HEK293 (cell line): ENCODE data around the gene ZNF562.

ENCODE experiments used
- KLF16 ChIP-seq: fragments of 450-650 bp; formaldehyde crosslinking; IDR thresholded peaks from 2 replicates; pipeline ENCODE4 v1.5.1; 2017; ENCODE audit warnings: missing biosample characterization, missing genetic modification characterization
- SCRT2 ChIP-seq: fragments of 450-650 bp; formaldehyde crosslinking; IDR thresholded peaks from 2 replicates; pipeline ENCODE4 v1.5.1; 2016; ENCODE audit warnings: missing biosample characterization, missing genetic modification characterization
- SETDB1 ChIP-seq: IDR thresholded peaks from one replicate; pipeline ENCODE4 v1.6.1; 2017; ENCODE audit warnings: mild to moderate bottlenecking, low read length, moderate library complexity, mixed read lengths; ENCODE audit not compliant: insufficient read length
- ZNF157 ChIP-seq: fragments of 450-650 bp; formaldehyde crosslinking; IDR thresholded peaks from 2 replicates; pipeline ENCODE4 v1.5.1; 2016; ENCODE audit warnings: missing biosample characterization, missing genetic modification characterization
- ZNF16 ChIP-seq: fragments of 450-650 bp; formaldehyde crosslinking; IDR thresholded peaks from 2 replicates; pipeline ENCODE4 v1.5.1; 2016; ENCODE audit warnings: low read depth, missing biosample characterization, missing genetic modification characterization
- ZNF202 ChIP-seq: fragments of 450-650 bp; formaldehyde crosslinking; IDR thresholded peaks from 2 replicates; pipeline ENCODE4 v1.5.1; 2016; ENCODE audit warnings: missing biosample characterization, missing genetic modification characterization, borderline replicate concordance
- ZNF221 ChIP-seq: fragments of 450-650 bp; formaldehyde crosslinking; IDR thresholded peaks from 2 replicates; pipeline ENCODE4 v1.5.1; 2017; ENCODE audit warnings: missing biosample characterization, missing genetic modification characterization, borderline replicate concordance
- ZNF24 ChIP-seq: fragments of 450-650 bp; formaldehyde crosslinking; IDR thresholded peaks from 2 replicates; pipeline ENCODE4 v1.5.1; 2016; ENCODE audit warnings: missing biosample characterization, missing genetic modification characterization
- ZNF311 ChIP-seq: fragments of 450-650 bp; formaldehyde crosslinking; IDR thresholded peaks from 2 replicates; pipeline ENCODE4 v1.5.1; 2017; ENCODE audit warnings: missing biosample characterization, missing genetic modification characterization, borderline replicate concordance
- ZNF341 ChIP-seq: fragments of 450-650 bp; formaldehyde crosslinking; IDR thresholded peaks from 2 replicates; pipeline ENCODE4; 2016; ENCODE audit warnings: low read depth, missing biosample characterization, missing genetic modification characterization
- ZNF404 ChIP-seq: fragments of 450-650 bp; formaldehyde crosslinking; IDR thresholded peaks from 2 replicates; pipeline ENCODE4 v1.5.1; 2017; ENCODE audit warnings: missing biosample characterization, missing genetic modification characterization
- ZNF521 ChIP-seq: fragments of 450-650 bp; formaldehyde crosslinking; IDR thresholded peaks from 2 replicates; pipeline ENCODE4 v1.5.1; 2017; ENCODE audit warnings: missing biosample characterization, mild to moderate bottlenecking, missing genetic modification characterization
- ZNF791 ChIP-seq: fragments of 450-650 bp; formaldehyde crosslinking; IDR thresholded peaks from 2 replicates; pipeline ENCODE4 v1.5.1; 2016; ENCODE audit warnings: missing biosample characterization, missing genetic modification characterization
- ZSCAN23 ChIP-seq: fragments of 450-650 bp; formaldehyde crosslinking; IDR thresholded peaks from 2 replicates; pipeline ENCODE4 v1.5.1; 2016; ENCODE audit warnings: missing biosample characterization, missing genetic modification characterization
- TF ChIP-seq, protein P1 (sequence below): fragments of 450-650 bp; formaldehyde crosslinking; conservative IDR thresholded peaks from 2 replicates; pipeline ENCODE4 v1.5.1; 2016; ENCODE audit warnings: low read depth, missing biosample characterization, missing genetic modification characterization
- TF ChIP-seq, protein P2 (sequence below): fragments of 450-650 bp; formaldehyde crosslinking; IDR thresholded peaks from 2 replicates; pipeline ENCODE4 v1.5.1; 2016; ENCODE audit warnings: missing biosample characterization, missing genetic modification characterization
- TF ChIP-seq, protein P3 (sequence below): fragments of 450-650 bp; formaldehyde crosslinking; IDR thresholded peaks from 2 replicates; pipeline ENCODE4 v1.5.1; 2016; ENCODE audit warnings: missing biosample characterization, missing genetic modification characterization
- TF ChIP-seq, protein P4 (sequence below): fragments of 450-650 bp; formaldehyde crosslinking; IDR thresholded peaks from 2 replicates; pipeline ENCODE4 v1.5.1; 2016; ENCODE audit warnings: missing biosample characterization, missing genetic modification characterization
- TF ChIP-seq, protein P5 (sequence below): fragments of 450-650 bp; formaldehyde crosslinking; IDR thresholded peaks from 2 replicates; pipeline ENCODE4 v1.5.1; 2017; ENCODE audit warnings: missing biosample characterization, missing genetic modification characterization
- TF ChIP-seq, protein P6 (sequence below): fragments of 450-650 bp; formaldehyde crosslinking; IDR thresholded peaks from 2 replicates; pipeline ENCODE4 v1.5.1; 2016; ENCODE audit warnings: missing biosample characterization, missing genetic modification characterization

ZNF562 gene

DNA sequence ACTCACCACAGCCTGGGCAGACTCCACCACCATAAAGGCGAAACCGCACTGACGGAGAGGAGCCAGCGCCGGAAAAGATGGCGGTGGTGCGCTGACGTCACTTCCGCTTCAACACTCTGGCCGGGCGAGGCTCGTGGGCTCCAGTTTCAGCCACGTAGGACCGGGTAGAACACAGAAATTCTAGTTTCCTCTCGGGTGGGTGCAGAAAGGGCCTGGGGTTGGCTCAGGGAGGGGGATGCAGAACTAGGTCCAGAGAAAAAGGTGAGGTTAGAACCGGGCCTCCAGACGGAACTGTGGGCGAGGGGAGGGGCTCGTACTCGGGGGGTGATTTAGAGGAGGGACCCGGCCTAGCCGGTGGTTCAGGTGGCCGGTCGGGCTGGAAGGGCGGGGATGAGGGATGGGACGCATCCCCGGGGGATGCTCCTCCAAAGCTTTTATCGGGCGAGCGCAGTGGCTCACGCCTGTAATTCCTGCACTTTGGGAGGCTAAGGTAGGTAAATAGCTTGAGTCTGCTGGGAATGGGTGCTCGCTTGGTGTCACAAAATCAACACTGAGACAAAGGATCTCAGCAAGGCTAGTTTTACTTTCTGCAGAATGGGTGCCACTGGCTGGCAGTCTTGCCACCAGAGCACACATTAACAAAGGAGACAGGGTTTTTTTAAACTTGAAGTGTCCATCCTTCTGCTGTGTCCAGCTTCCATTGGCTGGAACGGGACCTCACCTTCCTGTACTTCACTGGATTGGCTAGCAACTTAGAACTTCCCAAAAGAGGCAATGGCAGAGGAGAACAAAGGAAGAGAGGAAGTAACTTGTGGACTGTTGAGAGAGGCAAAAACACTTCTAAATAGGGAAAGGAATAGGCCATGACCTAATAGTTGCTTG is 53.5 kb downstream of the ZNF562 start, which contains the start of gene ZNF561 (continued):
- TF ChIP-seq, protein P1, sequence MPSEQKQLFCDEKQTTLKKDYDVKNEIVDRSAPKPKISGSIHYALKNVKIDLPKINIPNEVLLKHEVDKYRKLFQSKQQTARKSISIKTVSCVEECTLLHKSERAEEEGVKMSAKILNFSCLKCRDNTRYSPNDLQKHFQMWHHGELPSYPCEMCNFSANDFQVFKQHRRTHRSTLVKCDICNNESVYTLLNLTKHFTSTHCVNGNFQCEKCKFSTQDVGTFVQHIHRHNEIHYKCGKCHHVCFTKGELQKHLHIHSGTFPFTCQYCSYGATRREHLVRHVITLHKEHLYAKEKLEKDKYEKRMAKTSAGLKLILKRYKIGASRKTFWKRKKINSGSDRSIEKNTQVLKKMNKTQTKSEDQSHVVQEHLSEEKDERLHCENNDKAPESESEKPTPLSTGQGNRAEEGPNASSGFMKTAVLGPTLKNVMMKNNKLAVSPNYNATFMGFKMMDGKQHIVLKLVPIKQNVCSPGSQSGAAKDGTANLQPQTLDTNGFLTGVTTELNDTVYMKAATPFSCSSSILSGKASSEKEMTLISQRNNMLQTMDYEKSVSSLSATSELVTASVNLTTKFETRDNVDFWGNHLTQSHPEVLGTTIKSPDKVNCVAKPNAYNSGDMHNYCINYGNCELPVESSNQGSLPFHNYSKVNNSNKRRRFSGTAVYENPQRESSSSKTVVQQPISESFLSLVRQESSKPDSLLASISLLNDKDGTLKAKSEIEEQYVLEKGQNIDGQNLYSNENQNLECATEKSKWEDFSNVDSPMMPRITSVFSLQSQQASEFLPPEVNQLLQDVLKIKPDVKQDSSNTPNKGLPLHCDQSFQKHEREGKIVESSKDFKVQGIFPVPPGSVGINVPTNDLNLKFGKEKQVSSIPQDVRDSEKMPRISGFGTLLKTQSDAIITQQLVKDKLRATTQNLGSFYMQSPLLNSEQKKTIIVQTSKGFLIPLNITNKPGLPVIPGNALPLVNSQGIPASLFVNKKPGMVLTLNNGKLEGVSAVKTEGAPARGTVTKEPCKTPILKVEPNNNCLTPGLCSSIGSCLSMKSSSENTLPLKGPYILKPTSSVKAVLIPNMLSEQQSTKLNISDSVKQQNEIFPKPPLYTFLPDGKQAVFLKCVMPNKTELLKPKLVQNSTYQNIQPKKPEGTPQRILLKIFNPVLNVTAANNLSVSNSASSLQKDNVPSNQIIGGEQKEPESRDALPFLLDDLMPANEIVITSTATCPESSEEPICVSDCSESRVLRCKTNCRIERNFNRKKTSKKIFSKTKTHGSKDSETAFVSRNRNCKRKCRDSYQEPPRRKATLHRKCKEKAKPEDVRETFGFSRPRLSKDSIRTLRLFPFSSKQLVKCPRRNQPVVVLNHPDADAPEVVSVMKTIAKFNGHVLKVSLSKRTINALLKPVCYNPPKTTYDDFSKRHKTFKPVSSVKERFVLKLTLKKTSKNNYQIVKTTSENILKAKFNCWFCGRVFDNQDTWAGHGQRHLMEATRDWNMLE (tag by site-specific recombination), result peak; percentile 82
- TF ChIP-seq KLF16, result peak; percentile 87
- no peak for TF ChIP-seq ZNF521
- no peak for TF ChIP-seq ZNF221 (tag by site-specific recombination)
- no peak for TF ChIP-seq ZNF157
- TF ChIP-seq, protein P2, sequence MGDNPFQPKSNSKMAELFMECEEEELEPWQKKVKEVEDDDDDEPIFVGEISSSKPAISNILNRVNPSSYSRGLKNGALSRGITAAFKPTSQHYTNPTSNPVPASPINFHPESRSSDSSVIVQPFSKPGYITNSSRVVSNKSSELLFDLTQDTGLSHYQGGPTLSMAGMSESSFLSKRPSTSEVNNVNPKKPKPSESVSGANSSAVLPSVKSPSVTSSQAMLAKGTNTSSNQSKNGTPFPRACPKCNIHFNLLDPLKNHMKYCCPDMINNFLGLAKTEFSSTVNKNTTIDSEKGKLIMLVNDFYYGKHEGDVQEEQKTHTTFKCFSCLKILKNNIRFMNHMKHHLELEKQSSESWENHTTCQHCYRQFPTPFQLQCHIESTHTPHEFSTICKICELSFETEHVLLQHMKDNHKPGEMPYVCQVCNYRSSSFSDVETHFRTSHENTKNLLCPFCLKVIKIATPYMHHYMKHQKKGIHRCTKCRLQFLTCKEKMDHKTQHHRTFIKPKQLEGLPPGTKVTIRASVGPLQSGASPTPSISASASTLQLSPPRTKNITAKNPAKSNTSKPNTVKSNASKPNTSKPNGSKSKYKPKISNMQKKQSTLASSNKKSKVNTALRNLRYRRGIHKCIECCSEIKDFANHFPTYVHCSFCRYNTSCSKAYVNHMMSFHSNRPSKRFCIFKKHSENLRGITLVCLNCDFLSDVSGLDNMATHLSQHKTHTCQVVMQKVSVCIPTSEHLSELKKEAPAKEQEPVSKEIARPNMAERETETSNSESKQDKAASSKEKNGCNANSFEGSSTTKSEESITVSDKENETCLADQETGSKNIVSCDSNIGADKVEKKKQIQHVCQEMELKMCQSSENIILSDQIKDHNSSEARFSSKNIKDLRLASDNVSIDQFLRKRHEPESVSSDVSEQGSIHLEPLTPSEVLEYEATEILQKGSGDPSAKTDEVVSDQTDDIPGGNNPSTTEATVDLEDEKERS, result 0 out of 2 replicates have a peak, but pooled peaks have one; percentile 71
- no peak; the same call in 1 of the 2 replicates for TF ChIP-seq SCRT2
- TF ChIP-seq, protein P3, sequence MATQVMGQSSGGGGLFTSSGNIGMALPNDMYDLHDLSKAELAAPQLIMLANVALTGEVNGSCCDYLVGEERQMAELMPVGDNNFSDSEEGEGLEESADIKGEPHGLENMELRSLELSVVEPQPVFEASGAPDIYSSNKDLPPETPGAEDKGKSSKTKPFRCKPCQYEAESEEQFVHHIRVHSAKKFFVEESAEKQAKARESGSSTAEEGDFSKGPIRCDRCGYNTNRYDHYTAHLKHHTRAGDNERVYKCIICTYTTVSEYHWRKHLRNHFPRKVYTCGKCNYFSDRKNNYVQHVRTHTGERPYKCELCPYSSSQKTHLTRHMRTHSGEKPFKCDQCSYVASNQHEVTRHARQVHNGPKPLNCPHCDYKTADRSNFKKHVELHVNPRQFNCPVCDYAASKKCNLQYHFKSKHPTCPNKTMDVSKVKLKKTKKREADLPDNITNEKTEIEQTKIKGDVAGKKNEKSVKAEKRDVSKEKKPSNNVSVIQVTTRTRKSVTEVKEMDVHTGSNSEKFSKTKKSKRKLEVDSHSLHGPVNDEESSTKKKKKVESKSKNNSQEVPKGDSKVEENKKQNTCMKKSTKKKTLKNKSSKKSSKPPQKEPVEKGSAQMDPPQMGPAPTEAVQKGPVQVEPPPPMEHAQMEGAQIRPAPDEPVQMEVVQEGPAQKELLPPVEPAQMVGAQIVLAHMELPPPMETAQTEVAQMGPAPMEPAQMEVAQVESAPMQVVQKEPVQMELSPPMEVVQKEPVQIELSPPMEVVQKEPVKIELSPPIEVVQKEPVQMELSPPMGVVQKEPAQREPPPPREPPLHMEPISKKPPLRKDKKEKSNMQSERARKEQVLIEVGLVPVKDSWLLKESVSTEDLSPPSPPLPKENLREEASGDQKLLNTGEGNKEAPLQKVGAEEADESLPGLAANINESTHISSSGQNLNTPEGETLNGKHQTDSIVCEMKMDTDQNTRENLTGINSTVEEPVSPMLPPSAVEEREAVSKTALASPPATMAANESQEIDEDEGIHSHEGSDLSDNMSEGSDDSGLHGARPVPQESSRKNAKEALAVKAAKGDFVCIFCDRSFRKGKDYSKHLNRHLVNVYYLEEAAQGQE (tag by site-specific recombination), result 0 out of 2 replicates have a peak, but pooled peaks have one; percentile 47
- TF ChIP-seq, protein P4, sequence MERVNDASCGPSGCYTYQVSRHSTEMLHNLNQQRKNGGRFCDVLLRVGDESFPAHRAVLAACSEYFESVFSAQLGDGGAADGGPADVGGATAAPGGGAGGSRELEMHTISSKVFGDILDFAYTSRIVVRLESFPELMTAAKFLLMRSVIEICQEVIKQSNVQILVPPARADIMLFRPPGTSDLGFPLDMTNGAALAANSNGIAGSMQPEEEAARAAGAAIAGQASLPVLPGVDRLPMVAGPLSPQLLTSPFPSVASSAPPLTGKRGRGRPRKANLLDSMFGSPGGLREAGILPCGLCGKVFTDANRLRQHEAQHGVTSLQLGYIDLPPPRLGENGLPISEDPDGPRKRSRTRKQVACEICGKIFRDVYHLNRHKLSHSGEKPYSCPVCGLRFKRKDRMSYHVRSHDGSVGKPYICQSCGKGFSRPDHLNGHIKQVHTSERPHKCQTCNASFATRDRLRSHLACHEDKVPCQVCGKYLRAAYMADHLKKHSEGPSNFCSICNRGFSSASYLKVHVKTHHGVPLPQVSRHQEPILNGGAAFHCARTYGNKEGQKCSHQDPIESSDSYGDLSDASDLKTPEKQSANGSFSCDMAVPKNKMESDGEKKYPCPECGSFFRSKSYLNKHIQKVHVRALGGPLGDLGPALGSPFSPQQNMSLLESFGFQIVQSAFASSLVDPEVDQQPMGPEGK (tag by site-specific recombination), result peak; percentile 79
- TF ChIP-seq ZNF24 (tag by site-specific recombination), result no peak; the same call in 1 of the 2 replicates
- TF ChIP-seq, protein P5, sequence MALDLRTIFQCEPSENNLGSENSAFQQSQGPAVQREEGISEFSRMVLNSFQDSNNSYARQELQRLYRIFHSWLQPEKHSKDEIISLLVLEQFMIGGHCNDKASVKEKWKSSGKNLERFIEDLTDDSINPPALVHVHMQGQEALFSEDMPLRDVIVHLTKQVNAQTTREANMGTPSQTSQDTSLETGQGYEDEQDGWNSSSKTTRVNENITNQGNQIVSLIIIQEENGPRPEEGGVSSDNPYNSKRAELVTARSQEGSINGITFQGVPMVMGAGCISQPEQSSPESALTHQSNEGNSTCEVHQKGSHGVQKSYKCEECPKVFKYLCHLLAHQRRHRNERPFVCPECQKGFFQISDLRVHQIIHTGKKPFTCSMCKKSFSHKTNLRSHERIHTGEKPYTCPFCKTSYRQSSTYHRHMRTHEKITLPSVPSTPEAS (tag by site-specific recombination), result no peak; the same call in 1 of the 2 replicates
- peak; percentile 58 for TF ChIP-seq SETDB1
- no peak for TF ChIP-seq ZNF791 (tag by site-specific recombination)
- no peak for TF ChIP-seq ZNF404 (tag by site-specific recombination)
- TF ChIP-seq ZNF311 (tag by site-specific recombination), result no peak
- TF ChIP-seq ZNF16 (tag by site-specific recombination), result no peak
- no peak for TF ChIP-seq ZNF202 (tag by site-specific recombination)
- TF ChIP-seq, protein P6, sequence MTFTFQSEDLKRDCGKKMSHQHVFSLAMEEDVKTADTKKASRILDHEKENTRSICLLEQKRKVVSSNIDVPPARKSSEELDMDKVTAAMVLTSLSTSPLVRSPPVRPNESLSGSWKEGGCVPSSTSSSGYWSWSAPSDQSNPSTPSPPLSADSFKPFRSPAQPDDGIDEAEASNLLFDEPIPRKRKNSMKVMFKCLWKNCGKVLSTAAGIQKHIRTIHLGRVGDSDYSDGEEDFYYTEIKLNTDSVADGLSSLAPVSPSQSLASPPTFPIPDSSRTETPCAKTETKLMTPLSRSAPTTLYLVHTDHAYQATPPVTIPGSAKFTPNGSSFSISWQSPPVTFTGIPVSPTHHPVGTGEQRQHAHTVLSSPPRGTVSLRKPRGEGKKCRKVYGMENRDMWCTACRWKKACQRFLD (tag by site-specific recombination), result peak; percentile 81; the same call in 1 of the 2 replicates
- TF ChIP-seq ZSCAN23 (tag by site-specific recombination), result peak; percentile 85
- peak; percentile 31; the same call in 1 of the 2 replicates for TF ChIP-seq ZNF341
